PC-3 (cell line): ENCODE measurements around the gene UBL4A. TPM values are rescaled to one million over a fixed set of nuclear protein-coding genes. Genes with fewer than 3 reads are reported as not detected.

Experiments used
- ATAC-seq: fragments of 200-7000 bp; cut with Tn5 transposase; 2 replicates; pipeline ENCODE4 v1.9.1; 2020; ENCODE audit warnings: mild to moderate bottlenecking, moderate library complexity
- BruUV-seq: library from RNA; stranded (reverse); fragments of 400-500 nt; replicated peaks from 2 replicates; lab custom pipeline; 2021; lab: Mats Ljungman, UMichigan
- CTCF ChIA-PET: fragments of 300-600 bp; sonication (Branson Sonifier 250); formaldehyde crosslinking; loops from one replicate; lab custom pipeline; 2022; ENCODE audit warnings: antibody characterized with exemption; lab: Charles Lee
- POLR2A ChIA-PET: fragments of 300-600 bp; sonication (Branson Sonifier 250); formaldehyde crosslinking; loops from one replicate; lab custom pipeline; 2022; ENCODE audit warnings: antibody characterized with exemption; ENCODE audit not compliant: unreplicated experiment; lab: Charles Lee
- DNase-seq: peaks from one replicate; pipeline ENCODE4 v3.0.0-alpha.2; 2015
- H2AFZ ChIP-seq: fragments of 300-600 bp; sonication (generic); 2 replicates; pipeline ENCODE4 v1.6.0; 2016; ENCODE audit warnings: antibody characterized with exemption, low read length
- H3F3A ChIP-seq: fragments of 300-600 bp; sonication (generic); one replicate; pipeline ENCODE4 v1.6.0; 2017; ENCODE audit warnings: antibody characterized with exemption, low read length, control low read depth, mild to moderate bottlenecking; ENCODE audit not compliant: unreplicated experiment
- H3K27ac ChIP-seq: fragments of 300-600 bp; sonication (generic); 2 replicates; pipeline ENCODE4 v1.5.1; 2016; ENCODE audit warnings: mild to moderate bottlenecking, low read length
- H3K27me3 ChIP-seq: fragments of 300-600 bp; sonication (generic); 2 replicates; pipeline ENCODE4 v1.6.1; 2016; ENCODE audit warnings: low read length, mixed read lengths
- H3K36me3 ChIP-seq: fragments of 300-600 bp; sonication (generic); 2 replicates; pipeline ENCODE4 v1.6.1; 2016; ENCODE audit warnings: low read depth, mixed run types, low read length, mixed read lengths
- H3K4me1 ChIP-seq: fragments of 300-600 bp; sonication (generic); 2 replicates; pipeline ENCODE4 v1.5.1; 2016; ENCODE audit warnings: low read length; ENCODE audit not compliant: insufficient read depth
- H3K4me2 ChIP-seq: fragments of 300-600 bp; sonication (generic); 2 replicates; pipeline ENCODE4 v1.6.0; 2016; ENCODE audit warnings: low read length
- H3K4me3 ChIP-seq: fragments of 300-600 bp; sonication (generic); 2 replicates; pipeline ENCODE4 v1.5.1; 2016; ENCODE audit warnings: mild to moderate bottlenecking, low read length, mixed read lengths
- H3K79me2 ChIP-seq: fragments of 300-600 bp; sonication (generic); 2 replicates; pipeline ENCODE4 v1.6.1; 2017; ENCODE audit warnings: low read length, mixed read lengths
- H3K9ac ChIP-seq: fragments of 300-600 bp; sonication (generic); 2 replicates; pipeline ENCODE4 v1.6.0; 2016; ENCODE audit warnings: mild to moderate bottlenecking, low read length
- H3K9me2 ChIP-seq: fragments of 300-600 bp; sonication (generic); replicated peaks from 2 replicates; pipeline ENCODE4 v1.6.1; 2016; ENCODE audit warnings: mixed run types, low read length, mixed read lengths
- H3K9me3 ChIP-seq: fragments of 300-600 bp; sonication (generic); 2 replicates; pipeline ENCODE4 v1.6.1; 2016; ENCODE audit warnings: low read length, mixed read lengths
- H4K20me1 ChIP-seq: fragments of 300-600 bp; sonication (generic); 2 replicates; pipeline ENCODE4 v1.6.1; 2016; ENCODE audit warnings: low read length, mixed read lengths
- CTCF ChIP-seq: fragments of 300-600 bp; sonication (generic); conservative IDR thresholded peaks from 2 replicates; pipeline ENCODE4 v1.5.1; 2017; ENCODE audit warnings: antibody characterized with exemption, low read depth, mild to moderate bottlenecking, low read length
- EZH2 ChIP-seq: fragments of 300-600 bp; sonication (generic); IDR thresholded peaks from one replicate; pipeline ENCODE4 v1.6.1; 2017; ENCODE audit warnings: antibody characterized with exemption, mild to moderate bottlenecking, low read length; ENCODE audit not compliant: unreplicated experiment
- EZH2phosphoT487 ChIP-seq: fragments of 300-600 bp; sonication (generic); IDR thresholded peaks from 2 replicates; pipeline ENCODE4 v1.6.1; 2018; ENCODE audit warnings: mild to moderate bottlenecking, antibody characterized with exemption, low read length, borderline replicate concordance
- intact Hi-C: fragments of 100-400 bp; cut with micrococcal nuclease; formaldehyde crosslinking; loops from 2 replicates; pipeline ENCODE4 v1.9.0; 2023
- total RNA-seq: library from RNA; depleted of rRNA; stranded (reverse); fragments of >200 nt; gene quantifications from 2 replicates; pipeline ENCODE4 v1.2.3, GENCODE V29; 2014

Gene UBL4A
- total RNA-seq, 1 experiment from 2014 or later: 92.3 TPM

- no TSS peak for BruUV-seq
- no peak for DNase-seq
- Histone ChIP-seq H3K4me1 (peaks cover 23% of the 10 kb centered on the region), H3K27me3 (no peaks in the 10 kb centered on the region), H3K27ac (no peak overlapping the region), H4K20me1 (no peaks in the 10 kb centered on the region), H3K4me2 (no peak overlapping the region), H3K9me3 (no peaks in the 10 kb centered on the region), H3K4me3 (no peak overlapping the region), H3K36me3 (peaks cover 10% of the 10 kb centered on the region; the same call in 1 of the 2 replicates), H3K9ac (no peak overlapping the region), H3K79me2 (peaks cover 18% of the 10 kb centered on the region), H3F3A (no peaks in the 10 kb centered on the region), H3K9me2 (no peaks in the 10 kb centered on the region), H2AFZ (no peak overlapping the region)
- CTCF ChIA-PET: no interaction called here
- ATAC-seq: no peak
- POLR2A ChIA-PET: no interaction called here
- intact Hi-C loops: no loop called here
- TF ChIP-seq CTCF (no peak), EZH2 (no peak), EZH2phosphoT487 (no peak)
Measured at GRCh38 chrX:154445776-154446175, 40.6 kb downstream of the UBL4A start.

GRCh38 chrX:154444755-154445246, 41.6 kb downstream of the UBL4A start:
- Histone ChIP-seq H2AFZ (peak overlapping the region; percentile 74; the same call in 1 of the 2 replicates), H3K9me2 (no peaks in the 10 kb centered on the region), H3K79me2 (peaks cover 27% of the 10 kb centered on the region), H3K9me3 (no peaks in the 10 kb centered on the region), H3K27ac (no peak overlapping the region), H3F3A (no peaks in the 10 kb centered on the region), H3K27me3 (no peaks in the 10 kb centered on the region), H3K9ac (peak overlapping the region; percentile 85), H4K20me1 (no peaks in the 10 kb centered on the region), H3K4me3 (peak overlapping the region; percentile 93), H3K36me3 (peaks cover 4% of the 10 kb centered on the region; the same call in 1 of the 2 replicates), H3K4me1 (peaks cover 23% of the 10 kb centered on the region), H3K4me2 (peak overlapping the region; percentile 93)
- no peak for DNase-seq
- ChIA-PET CTCF (no interaction called here), POLR2A (no interaction called here)
- intact Hi-C loops: loop anchor here (5.0 kb wide), 1 partner anchor 32 kb away; the partner anchor contains the start of gene LAGE3
- TF ChIP-seq EZH2 (no peak), EZH2phosphoT487 (no peak), CTCF (no peak)
- BruUV-seq: no TSS peak
- ATAC-seq: no peak
